ENCODE data around the gene MPL. TPM values are rescaled to one million over a fixed set of nuclear protein-coding genes. Genes with fewer than 3 reads are reported as not detected.

The MPL gene
- total and polyA plus RNA-seq, 2 of the 8 experiments (the other 6 are each of a cell fraction or from before 2014, with no cell fraction given): 0.08 TPM; not detected in 1

- H2BK5ac ChIP-seq (ENCODE audit: low read depth, low read length): no peak overlapping the region
- no peak overlapping the region for H3K56ac ChIP-seq (replicated peaks; ENCODE audit: insufficient read length, low read depth, low read length)
- no peaks in the 10 kb centered on the region; a peak in 1 of 7 replicates for H3K27me3 ChIP-seq (replicated peaks in 1 of 4; ENCODE audit: control insufficient read depth in 3 of 4, extremely low read depth in 1 of 4, insufficient read depth in 3 of 4, low read length in 3 of 4)
- no peak overlapping the region for H3K4me3 ChIP-seq (ENCODE audit: extremely low read depth in 1 of 4, insufficient read depth in 2 of 4, low read depth in 3 of 4, low read length in 4 of 4)
- H3K9ac ChIP-seq (replicated peaks in 1 of 4; ENCODE audit: extremely low read depth in 1 of 4, low read depth in 3 of 4, low read length in 3 of 4): no peak overlapping the region
- H3K4me1 ChIP-seq (replicated peaks in 1 of 4; ENCODE audit: control insufficient read depth in 3 of 4, insufficient read depth in 4 of 4, low read length in 3 of 4): peaks cover 0 to 5% (median 0%) of the 10 kb centered on the region in 4 experiments; a peak in 1 of 7 replicates
- no peak overlapping the region for H2BK15ac ChIP-seq (ENCODE audit: low read length)
- H4K8ac ChIP-seq (ENCODE audit: extremely low read depth, insufficient read depth, low read length): no peak overlapping the region
- H3K36me3 ChIP-seq (ENCODE audit: control insufficient read depth in 2 of 4, insufficient read depth in 4 of 4, low read length in 3 of 4): no peaks in the 10 kb centered on the region
- H4K20me1 ChIP-seq (replicated peaks in 1 of 2; ENCODE audit: control insufficient read depth in 1 of 2, insufficient read depth in 2 of 2, low read length in 2 of 2): no peaks in the 10 kb centered on the region
- H2BK12ac ChIP-seq (ENCODE audit: low read depth, low read length): no peak overlapping the region
- H3K23me2 ChIP-seq (ENCODE audit: low read depth, low read length): no peaks in the 10 kb centered on the region
- no peaks in the 10 kb centered on the region for H3K9me3 ChIP-seq (ENCODE audit: insufficient read depth in 2 of 2, low read depth in 1 of 2, low read length in 1 of 2)
- H3K27ac ChIP-seq (ENCODE audit: low read depth, low read length): no peak overlapping the region
- DNase-seq (ENCODE audit: low read depth in 1 of 2, low spot score in 2 of 2) (no peak), FAIRE-seq (no peak)
- ChIA-PET CTCF (ENCODE audit: partially characterized antibody) (interaction anchor here (1.1 kb wide), 1 partner anchor 27 kb away, joined by 3 read pairs; no protein-coding TSS in a partner anchor), POLR2A (ENCODE audit: partially characterized antibody) (no interaction called here)
- H2BK120ac ChIP-seq (replicated peaks; ENCODE audit: low read depth, low read length): no peak overlapping the region
- no peak overlapping the region for H4K5ac ChIP-seq (ENCODE audit: insufficient read length, low read depth, low read length)
- no peak overlapping the region for H2AFZ ChIP-seq (ENCODE audit: low read length)
- no peak overlapping the region for H3K23ac ChIP-seq (ENCODE audit: insufficient read length)
- H2BK20ac ChIP-seq (ENCODE audit: low read length): no peak overlapping the region
- TF ChIP-seq SP2 (IDR thresholded peaks at IDR 0.05; ENCODE audit: low read length): no peak
- TF ChIP-seq TAF7 (optimal IDR thresholded peaks at IDR 0.05; ENCODE audit: borderline replicate concordance, low read depth, low read length): no peak
- no peak for TF ChIP-seq CBX8 (IDR thresholded peaks at IDR 0.05; ENCODE audit: borderline replicate concordance, low read depth, low read length)
- no peak for TF ChIP-seq FOSL1 (IDR thresholded peaks at IDR 0.05; ENCODE audit: insufficient read depth, low read depth, low read length)
- H3K4ac ChIP-seq (replicated peaks; ENCODE audit: insufficient read length, low read depth, low read length): no peak overlapping the region
- no peak overlapping the region for H3K18ac ChIP-seq (ENCODE audit: extremely low read depth, low read length)
- no peak overlapping the region for H3K4me2 ChIP-seq (ENCODE audit: insufficient read depth in 1 of 2, low read depth in 2 of 2, low read length in 2 of 2)
- no peak overlapping the region for H3K14ac ChIP-seq (ENCODE audit: insufficient read length)
- H3K79me2 ChIP-seq (ENCODE audit: control insufficient read depth in 1 of 2, insufficient read depth in 2 of 2, low read length in 2 of 2): no peaks in the 10 kb centered on the region
- no peaks in the 10 kb centered on the region for H3K79me1 ChIP-seq (ENCODE audit: low read depth, low read length)
- no peak overlapping the region for H2AK5ac ChIP-seq (ENCODE audit: low read depth, low read length)
- no peak overlapping the region for H4K91ac ChIP-seq (replicated peaks; ENCODE audit: insufficient read length, low read length)
- 85% methylated on average over 5 of the region's 5 CpGs; no CpG with 5 or more reads in 1 of the 2 experiments for WGBS, 2 experiments (ENCODE audit: extremely low coverage in 1 of 2, insufficient coverage in 1 of 2, insufficient read length in 1 of 2, insufficient replicate concordance in 2 of 2, low coverage in 1 of 2, low lambda C conversion rate in 2 of 2, missing lambda C conversion rate in 1 of 2)
These were observed 18.3 kb upstream of the MPL start for GRCh38 chr1:43319288-43319687.
